HepG2 (cell line): ENCODE results near the gene LPAR1.

Experiments used
- BORCS8-MEF2B ChIP-seq: sonication (generic); formaldehyde crosslinking; IDR thresholded peaks from 2 replicates; pipeline ENCODE4 v1.8.0; 2022; ENCODE audit warnings: mild to moderate bottlenecking, missing genetic modification reagents
- CREM ChIP-seq, 2 experiments: sonication (generic) in 1 of 2; formaldehyde crosslinking in 1 of 2; IDR thresholded peaks; 2 replicates each; pipeline versions ENCODE4 v1.4.0 to v1.6.1; 2016 to 2020; ENCODE audit warnings: antibody characterized with exemption in 1 of 2, mild to moderate bottlenecking in 1 of 2, missing genetic modification reagents in 1 of 2
- FIP1L1 ChIP-seq: fragments of 200-400 bp; formaldehyde crosslinking; IDR thresholded peaks from 2 replicates; pipeline ENCODE4 v1.6.1; 2018; ENCODE audit warnings: low read depth, mild to moderate bottlenecking, low read length, moderate library complexity, borderline replicate concordance; ENCODE audit not compliant: insufficient read depth
- HIVEP1 ChIP-seq: sonication (generic); formaldehyde crosslinking; IDR thresholded peaks from 2 replicates; pipeline ENCODE4 v1.4.0; 2020; ENCODE audit warnings: mild to moderate bottlenecking, missing genetic modification reagents
- HNRNPH1 ChIP-seq: fragments of 200-400 bp; formaldehyde crosslinking; optimal IDR thresholded peaks from 2 replicates; pipeline ENCODE3; 2017; ENCODE audit warnings: mild to moderate bottlenecking, low read depth, low read length
- MED8 ChIP-seq: sonication (generic); formaldehyde crosslinking; IDR thresholded peaks from 2 replicates; pipeline ENCODE4 v1.8.1; 2023; ENCODE audit warnings: mild to moderate bottlenecking, missing genetic modification reagents; ENCODE audit not compliant: insufficient replicate concordance
- NKX3-1 ChIP-seq: sonication (generic); formaldehyde crosslinking; IDR thresholded peaks from 2 replicates; pipeline ENCODE4 v1.5.0; 2020; ENCODE audit warnings: missing genetic modification reagents
- RARA ChIP-seq: IDR thresholded peaks from 2 replicates; pipeline ENCODE4 v1.6.1; 2016; ENCODE audit warnings: missing genetic modification reagents, missing compliant biosample characterization
- RNF2 ChIP-seq: fragments of 450-650 bp; conservative IDR thresholded peaks from 2 replicates; pipeline ENCODE4 v1.6.1; 2016; ENCODE audit warnings: low read depth
- SIN3A ChIP-seq: IDR thresholded peaks from 2 replicates; pipeline ENCODE4 v1.6.1; 2011; ENCODE audit warnings: low read depth, mild to moderate bottlenecking, control low read depth, low read length, borderline replicate concordance
- TEAD2 ChIP-seq: sonication (generic); formaldehyde crosslinking; IDR thresholded peaks from 2 replicates; pipeline ENCODE4 v1.9.0; 2021; ENCODE audit warnings: missing genetic modification reagents
- ZNF670 ChIP-seq: sonication (generic); formaldehyde crosslinking; IDR thresholded peaks from 2 replicates; pipeline ENCODE4 v1.8.0; 2022; ENCODE audit warnings: mild to moderate bottlenecking, missing genetic modification reagents, borderline replicate concordance
- TF ChIP-seq, protein P1 (sequence below): sonication (generic); formaldehyde crosslinking; IDR thresholded peaks from 2 replicates; pipeline ENCODE4 v1.5.0; 2020; ENCODE audit warnings: mild to moderate bottlenecking, missing genetic modification reagents, moderate library complexity

DNA sequence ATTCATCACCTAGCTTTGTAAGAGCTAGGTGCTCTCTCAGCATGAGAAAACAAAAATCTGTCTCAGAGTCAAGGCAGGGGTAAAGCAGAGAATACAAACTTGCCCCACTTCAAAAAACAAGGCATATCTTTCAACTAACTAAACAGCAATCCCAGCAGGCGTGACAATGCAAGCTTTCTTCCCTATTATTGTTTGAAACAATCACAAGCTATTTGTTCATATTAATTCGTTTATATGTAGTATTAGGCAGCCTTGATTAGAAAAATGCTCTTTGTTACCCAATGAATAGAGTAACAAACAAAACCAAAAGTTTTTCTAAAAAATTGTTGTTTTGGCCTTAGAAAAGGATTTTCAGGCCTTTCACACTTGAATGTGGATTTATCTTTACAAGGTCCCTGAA, 71.1 kb downstream of the LPAR1 start:
- TF ChIP-seq RNF2 (no peak), ZNF670 (no peak), RARA (CRISPR knock-in tag) (no peak), FIP1L1 (no peak), CREM (IDR thresholded peaks at IDR 0.05) (no peak), CREM (CRISPR knock-in tag; IDR thresholded peaks at IDR 0.05) (no peak), HIVEP1 (CRISPR knock-in tag) (no peak), HNRNPH1 (no peak), NKX3-1 (CRISPR knock-in tag) (no peak), SIN3A (no peak), BORCS8-MEF2B (CRISPR knock-in tag) (no peak), MED8 (CRISPR knock-in tag) (no peak), TEAD2 (CRISPR knock-in tag) (no peak)
- TF ChIP-seq, protein P1, sequence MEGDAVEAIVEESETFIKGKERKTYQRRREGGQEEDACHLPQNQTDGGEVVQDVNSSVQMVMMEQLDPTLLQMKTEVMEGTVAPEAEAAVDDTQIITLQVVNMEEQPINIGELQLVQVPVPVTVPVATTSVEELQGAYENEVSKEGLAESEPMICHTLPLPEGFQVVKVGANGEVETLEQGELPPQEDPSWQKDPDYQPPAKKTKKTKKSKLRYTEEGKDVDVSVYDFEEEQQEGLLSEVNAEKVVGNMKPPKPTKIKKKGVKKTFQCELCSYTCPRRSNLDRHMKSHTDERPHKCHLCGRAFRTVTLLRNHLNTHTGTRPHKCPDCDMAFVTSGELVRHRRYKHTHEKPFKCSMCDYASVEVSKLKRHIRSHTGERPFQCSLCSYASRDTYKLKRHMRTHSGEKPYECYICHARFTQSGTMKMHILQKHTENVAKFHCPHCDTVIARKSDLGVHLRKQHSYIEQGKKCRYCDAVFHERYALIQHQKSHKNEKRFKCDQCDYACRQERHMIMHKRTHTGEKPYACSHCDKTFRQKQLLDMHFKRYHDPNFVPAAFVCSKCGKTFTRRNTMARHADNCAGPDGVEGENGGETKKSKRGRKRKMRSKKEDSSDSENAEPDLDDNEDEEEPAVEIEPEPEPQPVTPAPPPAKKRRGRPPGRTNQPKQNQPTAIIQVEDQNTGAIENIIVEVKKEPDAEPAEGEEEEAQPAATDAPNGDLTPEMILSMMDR (CRISPR knock-in tag): no peak
